Left lung (tissue), 10 donors: ENCODE data around the gene SLC9A3. TPM values are rescaled to one million over a fixed set of nuclear protein-coding genes. Genes with fewer than 3 reads are reported as not detected.
A peak's percentile ranks its signal among the peaks of the same experiment; 100 is the strongest.
"Not testable (repeated sequence)": the region's sequence is repeated elsewhere in the genome, so short reads cannot be mapped to it uniquely, and the experiment has no call there.

ENCODE experiments used
- ATAC-seq: fragments of 200-7000 bp; cut with Tn5 transposase; one replicate; pipeline ENCODE4 v1.9.1; 2020; ENCODE audit warnings: moderate library complexity
- DNase-seq, 4 donors: peaks; one replicate each; pipeline ENCODE4 v3.0.0-alpha.2; 2013 to 2020
- H3K27ac ChIP-seq, 2 donors: fragments of 200-600 bp; sonication (generic) in 1 of 2; one replicate each; pipeline versions ENCODE4 v1.5.0 to v1.8.0; 2020 to 2021
- H3K27me3 ChIP-seq, 2 donors: fragments of 200-600 bp; sonication (generic) in 1 of 2; one replicate each; pipeline versions ENCODE4 v1.5.0 to v1.8.0; 2020 to 2021
- H3K36me3 ChIP-seq, 2 donors: fragments of 200-600 bp; sonication (generic) in 1 of 2; one replicate each; pipeline versions ENCODE4 v1.5.0 to v1.8.0; 2020 to 2021
- H3K4me1 ChIP-seq, 2 donors: fragments of 200-600 bp; one replicate each; pipeline ENCODE4 v1.8.0; 2021
- H3K4me3 ChIP-seq, 2 donors: fragments of 200-600 bp; sonication (generic) in 1 of 2; one replicate each; pipeline versions ENCODE4 v1.5.0 to v1.8.0; 2020 to 2021; ENCODE audit warnings: mild to moderate bottlenecking in 1 of 2
- H3K9me3 ChIP-seq, 2 donors: fragments of 200-600 bp; sonication (generic) in 1 of 2; one replicate each; pipeline versions ENCODE4 v1.5.0 to v1.8.0; 2020 to 2021
- CTCF ChIP-seq, 2 donors: fragments of 200-600 bp; sonication (generic) in 1 of 2; IDR thresholded peaks; one replicate each; pipeline versions ENCODE4 v1.5.0 to v1.8.0; 2021; ENCODE audit warnings: antibody characterized with exemption in 2 of 2
- intact Hi-C, 2 donors: fragments of 100-400 bp; cut with DNase I; formaldehyde crosslinking; loops; one replicate each; pipeline versions ENCODE4 v1.11.2 to v1.14.2; 2022
- polyA plus RNA-seq, 6 donors: library from polyadenylated mRNA; unstranded; fragments of 120-200 nt; gene quantifications; one replicate each; pipeline ENCODE4 v1.2.1, GENCODE V29; 2013; ENCODE audit not compliant: insufficient read length in 6 of 6
- total RNA-seq, 2 donors: library from RNA; stranded (reverse); fragmentation: NEBNext Ultra II Directional; extraction: Animal tissue kit (Norgen Biotek cat#: 25700); gene quantifications; one replicate each; pipeline ENCODE4 v1.2.1, GENCODE V29; 2021
- donor health status: DM: no; HTN: yes; CAD: no.
- donor health status: DM: no; HTN: no; CAD: no.

SLC9A3 gene
- total and polyA plus RNA-seq, 8 donors, result 0.99 to 4.3 (median 2.9) TPM

GRCh38 chr5:476814-477175 is 47.5 kb downstream of the SLC9A3 start:
- Histone ChIP-seq H3K9me3 (no peaks in the 10 kb centered on the region), H3K4me3 (no peak overlapping the region), H3K27ac (no peak overlapping the region), H3K4me1 (peaks cover 7 to 22% of the 10 kb centered on the region in 2 donors), H3K27me3 (peaks cover 32 to 77% of the 10 kb centered on the region in 2 donors), H3K36me3 (no peaks in the 10 kb centered on the region)
- intact Hi-C loops, result no loop called here
- DNase-seq (peak in 1 of 4 donors; percentile 56), ATAC-seq (no peak)
- TF ChIP-seq CTCF (IDR thresholded peaks at IDR 0.05), result no peak

- intact Hi-C loops, result no loop called here
- H3K27me3 ChIP-seq, result peaks cover 32 to 73% of the 10 kb centered on the region in 2 donors
Observed at GRCh38 chr5:476102-476813, 48.0 kb downstream of the SLC9A3 start.

GRCh38 chr5:475704-476101 is 48.5 kb downstream of the SLC9A3 start:
- no peak for TF ChIP-seq CTCF (IDR thresholded peaks at IDR 0.05)
- peaks cover 32 to 69% of the 10 kb centered on the region in 2 donors for H3K27me3 ChIP-seq
- no peaks in the 10 kb centered on the region for H3K36me3 ChIP-seq
- ATAC-seq, result no peak
- H3K27ac ChIP-seq, result no peak overlapping the region
- intact Hi-C loops, result no loop called here
- H3K4me1 ChIP-seq, result peaks cover 7 to 33% of the 10 kb centered on the region in 2 donors
- no peaks in the 10 kb centered on the region for H3K9me3 ChIP-seq
- peak in 1 of 4 donors; percentile 76 for DNase-seq
- H3K4me3 ChIP-seq, result no peak overlapping the region

More at GRCh38 chr5:476102-476813, 48.0 kb downstream of the SLC9A3 start:
- Histone ChIP-seq H3K4me3 (no peak overlapping the region), H3K36me3 (no peaks in the 10 kb centered on the region), H3K27ac (no peak overlapping the region), H3K4me1 (peaks cover 7 to 28% of the 10 kb centered on the region in 2 donors), H3K9me3 (no peaks in the 10 kb centered on the region)
- no peak for ATAC-seq
- peak in 1 of 4 donors; percentile 83 for DNase-seq
- no peak for TF ChIP-seq CTCF (IDR thresholded peaks at IDR 0.05)

GRCh38 chr5:474840-475661 is 49.2 kb downstream of the SLC9A3 start:
- ATAC-seq (no peak), DNase-seq (peak in 2 of 4 donors; percentile 31 to 82)
- TF ChIP-seq CTCF (IDR thresholded peaks at IDR 0.05), result no peak
- Histone ChIP-seq H3K9me3 (no peaks in the 10 kb centered on the region), H3K27me3 (peaks cover 32 to 63% of the 10 kb centered on the region in 2 donors), H3K4me1 (peaks cover 7 to 34% of the 10 kb centered on the region in 2 donors), H3K27ac (no peak overlapping the region), H3K4me3 (peak overlapping the region in 1 of 2 donors; percentile 89), H3K36me3 (peaks cover 0 to 1% of the 10 kb centered on the region in 2 donors)
- intact Hi-C loops, result no loop called here

GRCh38 chr5:474232-474839 is 49.9 kb downstream of the SLC9A3 start:
- Histone ChIP-seq H3K4me1 (peaks cover 7 to 34% of the 10 kb centered on the region in 2 donors), H3K4me3 (peak overlapping the region in 1 of 2 donors; percentile 89), H3K27me3 (peaks cover 29 to 56% of the 10 kb centered on the region in 2 donors)
- H3K27ac ChIP-seq, H3K9me3 ChIP-seq, DNase-seq, H3K36me3 ChIP-seq, ATAC-seq, intact Hi-C loops: not testable (repeated sequence)
